A172 (cell line): Measurements from ENCODE around the gene SYNPR. TPM values are rescaled to one million over a fixed set of nuclear protein-coding genes. Genes with fewer than 3 reads are reported as not detected.
A peak's percentile ranks its signal among the peaks of the same experiment; 100 is the strongest.
"Not testable (repeated sequence)": the region's sequence is repeated elsewhere in the genome, so short reads cannot be mapped to it uniquely, and the experiment has no call there.

Experiments used
- DNase-seq: peaks from one replicate; pipeline ENCODE4 v3.0.0-alpha.2; 2015; ENCODE audit warnings: low spot score
- total RNA-seq: library from RNA; depleted of rRNA; stranded (reverse); fragments of >200 nt; shearing (Covaris generic); gene quantifications from 2 replicates; pipeline ENCODE4 v1.2.3, GENCODE V29; 2014; rRNA removed

SYNPR gene
- total RNA-seq, result not detected in 2 replicates

- no peak for DNase-seq
Measured at GRCh38 chr3:63278171-63279004, at the start of gene SYNPR. SYNPR (plus strand) TSS chr3:63278308.

GRCh38 chr3:63228677-63229076, 49.4 kb upstream of the SYNPR start:
- DNase-seq, result peak; percentile 59

GRCh38 chr3:63230146-63230545, 48.0 kb upstream of the SYNPR start:
- no peak for DNase-seq

- DNase-seq, result no peak
Measured at GRCh38 chr3:63231643-63232042, 46.5 kb upstream of the SYNPR start.

- no peak for DNase-seq
Measured at GRCh38 chr3:63232764-63233396, 45.2 kb upstream of the SYNPR start.

- no peak for DNase-seq
Measured at GRCh38 chr3:63240381-63240902, 37.7 kb upstream of the SYNPR start.

GRCh38 chr3:63242124-63242523, 36.0 kb upstream of the SYNPR start:
- no peak for DNase-seq

GRCh38 chr3:63244486-63244885, 33.6 kb upstream of the SYNPR start:
- DNase-seq, result no peak

- no peak for DNase-seq
Measured at GRCh38 chr3:63245726-63246241, 32.3 kb upstream of the SYNPR start.

GRCh38 chr3:63248015-63248414, 30.1 kb upstream of the SYNPR start:
- no peak for DNase-seq

GRCh38 chr3:63251499-63251898, 26.6 kb upstream of the SYNPR start:
- DNase-seq, result no peak

GRCh38 chr3:63255819-63256218, 22.3 kb upstream of the SYNPR start:
- not testable (repeated sequence) for DNase-seq

GRCh38 chr3:63264716-63265115, 13.4 kb upstream of the SYNPR start:
- DNase-seq, result no peak

- no peak for DNase-seq
Measured at GRCh38 chr3:63274359-63274758, 3.7 kb upstream of the SYNPR start.

- no peak for DNase-seq
Measured at GRCh38 chr3:63279005-63279841, 1.1 kb downstream of the SYNPR start.

GRCh38 chr3:63287610-63288009, 9.5 kb downstream of the SYNPR start:
- no peak for DNase-seq

GRCh38 chr3:63290686-63291085, 12.6 kb downstream of the SYNPR start:
- no peak for DNase-seq

GRCh38 chr3:63294332-63294731, 16.2 kb downstream of the SYNPR start:
- DNase-seq, result no peak

GRCh38 chr3:63295356-63295755, 17.2 kb downstream of the SYNPR start:
- DNase-seq, result no peak

GRCh38 chr3:63295806-63296205, 17.7 kb downstream of the SYNPR start:
- no peak for DNase-seq

- DNase-seq, result no peak
Measured at GRCh38 chr3:63296249-63296648, 18.1 kb downstream of the SYNPR start.

GRCh38 chr3:63303238-63303637, 25.1 kb downstream of the SYNPR start:
- DNase-seq, result no peak
